ENCODE results near the gene MALSU1. TPM values are rescaled to one million over a fixed set of nuclear protein-coding genes. Genes with fewer than 3 reads are reported as not detected.
A peak's percentile ranks its signal among the peaks of the same experiment; 100 is the strongest.

The MALSU1 gene
- total RNA-seq, 2 donors from 2014 or later, result 52.1 to 55.5 TPM

DNA sequence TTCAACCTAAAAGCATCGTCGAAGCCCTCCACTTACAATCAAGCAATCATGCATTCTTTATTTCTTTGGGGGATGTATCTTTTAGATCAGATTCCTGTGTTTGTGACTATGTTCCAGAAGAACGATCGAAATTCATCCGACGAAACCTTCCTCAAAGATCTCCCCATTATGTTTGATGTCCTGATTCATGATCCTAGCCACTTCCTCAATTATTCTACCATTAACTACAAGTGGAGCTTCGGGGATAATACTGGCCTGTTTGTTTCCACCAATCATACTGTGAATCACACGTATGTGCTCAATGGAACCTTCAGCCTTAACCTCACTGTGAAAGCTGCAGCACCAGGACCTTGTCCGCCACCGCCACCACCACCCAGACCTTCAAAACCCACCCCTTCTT is 38.8 kb upstream of the MALSU1 start:
- no peak overlapping the region for H3K4me3 ChIP-seq
- no peak for TF ChIP-seq POLR2A (IDR thresholded peaks at IDR 0.05)
- TF ChIP-seq, protein P1, sequence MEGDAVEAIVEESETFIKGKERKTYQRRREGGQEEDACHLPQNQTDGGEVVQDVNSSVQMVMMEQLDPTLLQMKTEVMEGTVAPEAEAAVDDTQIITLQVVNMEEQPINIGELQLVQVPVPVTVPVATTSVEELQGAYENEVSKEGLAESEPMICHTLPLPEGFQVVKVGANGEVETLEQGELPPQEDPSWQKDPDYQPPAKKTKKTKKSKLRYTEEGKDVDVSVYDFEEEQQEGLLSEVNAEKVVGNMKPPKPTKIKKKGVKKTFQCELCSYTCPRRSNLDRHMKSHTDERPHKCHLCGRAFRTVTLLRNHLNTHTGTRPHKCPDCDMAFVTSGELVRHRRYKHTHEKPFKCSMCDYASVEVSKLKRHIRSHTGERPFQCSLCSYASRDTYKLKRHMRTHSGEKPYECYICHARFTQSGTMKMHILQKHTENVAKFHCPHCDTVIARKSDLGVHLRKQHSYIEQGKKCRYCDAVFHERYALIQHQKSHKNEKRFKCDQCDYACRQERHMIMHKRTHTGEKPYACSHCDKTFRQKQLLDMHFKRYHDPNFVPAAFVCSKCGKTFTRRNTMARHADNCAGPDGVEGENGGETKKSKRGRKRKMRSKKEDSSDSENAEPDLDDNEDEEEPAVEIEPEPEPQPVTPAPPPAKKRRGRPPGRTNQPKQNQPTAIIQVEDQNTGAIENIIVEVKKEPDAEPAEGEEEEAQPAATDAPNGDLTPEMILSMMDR (IDR thresholded peaks at IDR 0.05), result no peak
- no peak for TF ChIP-seq POLR2AphosphoS5 (IDR thresholded peaks at IDR 0.05)
- DNase-seq (ENCODE audit: low spot score), result no peak
- H3K9me3 ChIP-seq, result no peaks in the 10 kb centered on the region
- no peaks in the 10 kb centered on the region for H3K4me1 ChIP-seq (replicated peaks)
- H3K27ac ChIP-seq, result no peak overlapping the region
- H3K36me3 ChIP-seq, result no peaks in the 10 kb centered on the region
- no peaks in the 10 kb centered on the region for H3K27me3 ChIP-seq (replicated peaks; ENCODE audit: insufficient read depth)
- intact Hi-C loops (cut with DNase I), result no loop called here
- WGBS, result 87% methylated on average over 10 of the region's 10 CpGs

DNA sequence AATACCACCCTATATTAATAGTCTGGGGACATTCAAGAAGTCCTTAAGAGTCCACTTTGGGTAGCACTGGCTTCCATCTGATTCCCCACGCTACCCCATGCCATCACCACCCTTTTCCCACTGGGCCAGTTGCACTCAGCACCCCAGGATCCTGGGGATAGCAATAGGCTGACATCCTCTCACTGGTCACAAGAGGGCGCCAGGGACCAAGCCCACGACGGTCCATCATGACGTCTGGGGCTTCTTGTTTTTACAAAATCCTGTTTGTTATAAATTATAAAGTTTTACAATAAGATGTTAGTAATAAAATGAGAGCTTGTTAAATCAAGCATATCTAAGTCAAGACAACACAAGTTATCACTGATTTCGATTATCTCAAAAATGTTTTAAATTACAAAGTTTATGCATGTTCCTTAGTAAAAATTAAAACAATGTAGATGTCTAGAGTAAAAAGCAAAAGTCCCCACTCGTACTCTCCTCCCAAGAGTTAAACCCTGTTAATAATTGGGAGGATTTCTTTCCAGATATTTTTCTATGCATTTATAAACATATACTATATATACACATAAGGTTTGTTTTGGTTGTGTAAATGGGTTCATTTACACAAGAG is 37.2 kb upstream of the MALSU1 start:
- no peaks in the 10 kb centered on the region for H3K9me3 ChIP-seq
- no peak for TF ChIP-seq POLR2A (IDR thresholded peaks at IDR 0.05)
- TF ChIP-seq, protein P1 (IDR thresholded peaks at IDR 0.05), result peak in 3 of 4 experiments; percentile 30 to 66 (median 37)
- no peak for TF ChIP-seq POLR2AphosphoS5 (IDR thresholded peaks at IDR 0.05)
- H3K4me3 ChIP-seq, result no peak overlapping the region
- H3K27me3 ChIP-seq (replicated peaks; ENCODE audit: insufficient read depth), result no peaks in the 10 kb centered on the region
- H3K36me3 ChIP-seq, result no peaks in the 10 kb centered on the region
- 6% methylated on average over 7 of the region's 7 CpGs for WGBS
- H3K4me1 ChIP-seq (replicated peaks), result no peaks in the 10 kb centered on the region
- intact Hi-C loops (cut with DNase I), result no loop called here
- no peak for DNase-seq (ENCODE audit: low spot score)
- H3K27ac ChIP-seq, result no peak overlapping the region

DNA sequence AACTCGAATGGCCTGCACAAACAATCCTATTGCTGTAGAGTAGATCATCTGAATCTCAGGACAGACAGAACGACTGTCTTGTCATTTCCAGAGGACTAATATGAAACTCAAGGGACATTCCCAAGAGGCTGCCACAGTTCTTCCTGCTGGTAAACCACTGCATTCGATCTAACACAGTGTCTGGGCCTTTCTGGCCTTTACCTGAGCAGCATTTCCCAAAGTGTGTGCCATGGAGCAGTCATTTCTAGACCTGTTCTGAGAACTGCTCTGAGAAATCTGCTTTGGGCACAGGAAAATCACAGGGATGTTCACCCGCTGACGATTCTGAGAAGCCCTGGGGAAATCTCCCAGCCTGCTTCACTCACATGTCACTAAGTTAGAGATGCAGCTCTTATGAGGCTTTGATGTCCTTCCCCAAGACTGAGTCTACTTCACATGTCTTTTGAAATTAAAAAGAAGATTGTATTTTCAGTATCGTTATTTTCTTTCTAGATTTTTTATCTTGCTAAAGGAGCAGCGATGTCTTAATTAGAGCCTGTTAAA is 34.2 kb upstream of the MALSU1 start:
- Histone ChIP-seq H3K27me3 (replicated peaks; ENCODE audit: insufficient read depth) (no peaks in the 10 kb centered on the region), H3K4me3 (no peak overlapping the region), H3K36me3 (no peaks in the 10 kb centered on the region), H3K4me1 (replicated peaks) (no peaks in the 10 kb centered on the region), H3K9me3 (no peaks in the 10 kb centered on the region), H3K27ac (no peak overlapping the region)
- intact Hi-C loops (cut with DNase I), result no loop called here
- no peak for DNase-seq (ENCODE audit: low spot score)
- 70% methylated on average over 7 of the region's 7 CpGs for WGBS
- no peak for TF ChIP-seq POLR2A (IDR thresholded peaks at IDR 0.05)
- TF ChIP-seq POLR2AphosphoS5 (IDR thresholded peaks at IDR 0.05), result no peak
- TF ChIP-seq, protein P1 (IDR thresholded peaks at IDR 0.05), result no peak

DNA sequence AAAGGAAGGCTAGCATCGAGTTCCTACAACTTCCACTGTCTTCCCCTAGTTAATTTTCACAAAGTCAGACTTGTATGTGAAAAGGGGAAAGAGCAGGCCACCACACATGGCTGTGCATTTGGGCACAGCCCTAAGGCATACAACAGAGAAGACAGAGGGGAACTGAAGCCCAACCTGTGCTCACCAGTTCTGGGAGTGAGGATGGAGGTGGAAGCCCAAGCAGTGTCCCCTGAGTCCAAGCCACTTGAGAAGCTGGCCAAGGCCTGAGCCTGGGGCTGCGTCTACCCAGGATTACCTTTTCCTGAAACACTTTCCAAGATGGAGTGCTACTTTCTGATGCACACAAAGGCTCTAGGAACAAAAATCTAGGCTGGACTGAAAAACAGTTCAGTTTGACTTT is 32.2 kb upstream of the MALSU1 start:
- Histone ChIP-seq H3K4me3 (no peak overlapping the region), H3K27me3 (replicated peaks; ENCODE audit: insufficient read depth) (no peaks in the 10 kb centered on the region), H3K9me3 (no peaks in the 10 kb centered on the region), H3K36me3 (no peaks in the 10 kb centered on the region), H3K27ac (no peak overlapping the region), H3K4me1 (replicated peaks) (no peaks in the 10 kb centered on the region)
- intact Hi-C loops (cut with DNase I), result no loop called here
- TF ChIP-seq, protein P1 (IDR thresholded peaks at IDR 0.05), result no peak
- TF ChIP-seq POLR2A (IDR thresholded peaks at IDR 0.05) (no peak), POLR2AphosphoS5 (IDR thresholded peaks at IDR 0.05) (no peak)
- no peak for DNase-seq (ENCODE audit: low spot score)
- 80% methylated on average over 2 of the region's 2 CpGs for WGBS

DNA sequence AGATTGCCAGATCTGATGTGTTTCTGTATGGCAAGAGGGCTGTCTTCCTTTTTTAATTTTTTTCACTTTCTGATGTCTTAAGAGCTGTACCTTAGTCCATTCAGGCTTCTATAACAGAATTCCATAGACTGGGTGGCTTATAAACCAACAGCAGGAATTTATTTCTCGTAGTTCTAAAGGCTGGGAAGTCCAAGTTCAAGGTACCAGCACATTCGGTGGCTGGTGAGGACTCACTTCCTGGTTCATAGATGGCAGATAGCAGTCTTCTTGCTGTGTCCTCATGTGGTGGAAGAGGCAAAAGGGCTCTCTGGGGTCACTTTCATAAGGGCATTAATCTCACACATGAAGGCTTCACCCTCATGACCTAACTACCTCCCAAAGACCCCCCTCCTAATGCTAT is 31.8 kb upstream of the MALSU1 start:
- Histone ChIP-seq H3K27me3 (replicated peaks; ENCODE audit: insufficient read depth) (no peaks in the 10 kb centered on the region), H3K9me3 (no peaks in the 10 kb centered on the region), H3K4me3 (no peak overlapping the region), H3K27ac (no peak overlapping the region), H3K4me1 (replicated peaks) (no peaks in the 10 kb centered on the region), H3K36me3 (no peaks in the 10 kb centered on the region)
- no peak for DNase-seq (ENCODE audit: low spot score)
- intact Hi-C loops (cut with DNase I), result no loop called here
- WGBS, result 96% methylated on average over 2 of the region's 2 CpGs
- TF ChIP-seq, protein P1 (IDR thresholded peaks at IDR 0.05), result no peak
- TF ChIP-seq POLR2A (IDR thresholded peaks at IDR 0.05) (no peak), POLR2AphosphoS5 (IDR thresholded peaks at IDR 0.05) (no peak)
